Colonic mucosa (tissue), 4 donors: ENCODE results near the gene VAV2. TPM values are rescaled to one million over a fixed set of nuclear protein-coding genes. Genes with fewer than 3 reads are reported as not detected.
A peak's percentile ranks its signal among the peaks of the same experiment; 100 is the strongest.

Experiments
- DNase-seq: peaks from one replicate; pipeline ENCODE4 v3.0.0-alpha.2; 2020
- H3K27ac ChIP-seq: fragments of 200-600 bp; one replicate; pipeline ENCODE4 v1.8.0; 2021
- H3K27me3 ChIP-seq: fragments of 200-600 bp; one replicate; pipeline ENCODE4 v1.8.0; 2021
- H3K36me3 ChIP-seq: fragments of 200-600 bp; one replicate; pipeline ENCODE4 v1.8.0; 2021
- H3K4me1 ChIP-seq: fragments of 200-600 bp; one replicate; pipeline ENCODE4 v1.8.0; 2021; ENCODE audit warnings: mild to moderate bottlenecking
- H3K4me3 ChIP-seq: fragments of 200-600 bp; one replicate; pipeline ENCODE4 v1.8.0; 2021
- H3K9ac ChIP-seq, 2 donors: one replicate each; pipeline ENCODE4 v1.7.0; 2013; ENCODE audit warnings: control low read depth in 2 of 2, low read depth in 2 of 2, low read length in 2 of 2
- H3K9me3 ChIP-seq: fragments of 200-600 bp; one replicate; pipeline ENCODE4 v1.8.0; 2021
- intact Hi-C: fragments of 100-400 bp; cut with DNase I; formaldehyde crosslinking; loops from one replicate; pipeline ENCODE4 v1.14.1; 2022
- total RNA-seq, 2 donors: library from RNA; stranded (reverse); fragmentation: NEBNext Ultra II Directional in 1 of 2; extraction: Animal tissue kit (Norgen Biotek cat#: 25700) in 1 of 2; gene quantifications; one replicate each; pipeline ENCODE4 v1.2.1, GENCODE V29; 2021
- TF ChIP-seq, protein P1 (sequence below): fragments of 200-600 bp; IDR thresholded peaks from one replicate; pipeline ENCODE4 v1.8.0; 2022; ENCODE audit warnings: antibody characterized with exemption, mild to moderate bottlenecking
- donor health status: healthy.
- donor health status: DM: no; HTN: no; CAD: no.
- donor health status: DM: no; HTN: no; CAD: no.

Gene VAV2
- total RNA-seq, 2 donors from 2014 or later = 30.7 to 45.1 TPM

DNA sequence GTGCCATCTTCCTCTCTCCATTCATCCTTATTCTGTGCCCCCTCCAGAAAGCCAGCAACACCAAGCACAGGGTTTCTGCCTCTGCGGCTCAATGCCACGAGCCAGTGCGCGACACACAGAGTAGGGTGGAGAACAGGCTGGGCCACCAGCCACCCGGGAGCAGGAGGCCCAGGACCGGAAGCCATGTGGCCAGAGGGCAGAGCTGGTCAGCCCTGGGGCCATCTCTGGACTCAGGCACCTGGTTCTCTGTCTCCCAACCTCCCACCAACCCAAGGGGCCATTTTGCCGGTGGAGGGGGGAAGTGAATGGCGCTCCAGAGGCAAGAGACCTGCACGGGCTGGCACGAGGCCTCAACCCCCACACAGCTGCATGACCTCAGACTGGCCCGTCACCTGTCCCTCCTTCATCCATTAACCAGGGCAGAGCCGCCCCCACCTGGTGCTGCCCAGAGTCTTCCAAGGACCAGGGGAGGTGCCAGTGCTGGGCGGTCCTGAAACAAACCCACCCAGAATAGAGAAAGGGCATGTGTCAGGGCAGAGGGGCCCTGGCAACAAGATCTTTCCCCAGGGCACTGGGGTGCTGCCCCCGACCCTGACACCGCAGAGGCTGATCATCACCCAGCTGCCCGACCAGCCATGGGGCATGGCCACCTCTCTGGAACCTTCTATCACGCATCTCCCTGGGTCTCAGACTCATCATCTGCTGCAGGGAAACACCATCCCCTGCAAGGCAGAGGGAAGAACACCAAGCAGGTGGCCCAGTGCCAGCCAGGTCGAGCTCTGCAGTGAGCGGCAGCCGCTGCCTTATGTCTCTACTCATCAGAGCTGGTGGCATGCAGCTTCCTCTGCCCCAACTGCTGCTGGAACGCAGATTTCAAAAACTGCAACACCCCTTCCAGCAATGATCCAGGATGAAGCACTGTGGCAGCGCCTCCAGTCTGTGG lies 11.9 kb downstream of the VAV2 start:
- Histone ChIP-seq H3K27me3 (no peaks in the 10 kb centered on the region), H3K9me3 (no peaks in the 10 kb centered on the region), H3K36me3 (no peaks in the 10 kb centered on the region), H3K9ac (no peak overlapping the region), H3K27ac (no peak overlapping the region), H3K4me1 (no peaks in the 10 kb centered on the region), H3K4me3 (no peak overlapping the region)
- intact Hi-C loops = no loop called here
- TF ChIP-seq, protein P1, sequence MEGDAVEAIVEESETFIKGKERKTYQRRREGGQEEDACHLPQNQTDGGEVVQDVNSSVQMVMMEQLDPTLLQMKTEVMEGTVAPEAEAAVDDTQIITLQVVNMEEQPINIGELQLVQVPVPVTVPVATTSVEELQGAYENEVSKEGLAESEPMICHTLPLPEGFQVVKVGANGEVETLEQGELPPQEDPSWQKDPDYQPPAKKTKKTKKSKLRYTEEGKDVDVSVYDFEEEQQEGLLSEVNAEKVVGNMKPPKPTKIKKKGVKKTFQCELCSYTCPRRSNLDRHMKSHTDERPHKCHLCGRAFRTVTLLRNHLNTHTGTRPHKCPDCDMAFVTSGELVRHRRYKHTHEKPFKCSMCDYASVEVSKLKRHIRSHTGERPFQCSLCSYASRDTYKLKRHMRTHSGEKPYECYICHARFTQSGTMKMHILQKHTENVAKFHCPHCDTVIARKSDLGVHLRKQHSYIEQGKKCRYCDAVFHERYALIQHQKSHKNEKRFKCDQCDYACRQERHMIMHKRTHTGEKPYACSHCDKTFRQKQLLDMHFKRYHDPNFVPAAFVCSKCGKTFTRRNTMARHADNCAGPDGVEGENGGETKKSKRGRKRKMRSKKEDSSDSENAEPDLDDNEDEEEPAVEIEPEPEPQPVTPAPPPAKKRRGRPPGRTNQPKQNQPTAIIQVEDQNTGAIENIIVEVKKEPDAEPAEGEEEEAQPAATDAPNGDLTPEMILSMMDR = no peak
- DNase-seq = no peak

DNA sequence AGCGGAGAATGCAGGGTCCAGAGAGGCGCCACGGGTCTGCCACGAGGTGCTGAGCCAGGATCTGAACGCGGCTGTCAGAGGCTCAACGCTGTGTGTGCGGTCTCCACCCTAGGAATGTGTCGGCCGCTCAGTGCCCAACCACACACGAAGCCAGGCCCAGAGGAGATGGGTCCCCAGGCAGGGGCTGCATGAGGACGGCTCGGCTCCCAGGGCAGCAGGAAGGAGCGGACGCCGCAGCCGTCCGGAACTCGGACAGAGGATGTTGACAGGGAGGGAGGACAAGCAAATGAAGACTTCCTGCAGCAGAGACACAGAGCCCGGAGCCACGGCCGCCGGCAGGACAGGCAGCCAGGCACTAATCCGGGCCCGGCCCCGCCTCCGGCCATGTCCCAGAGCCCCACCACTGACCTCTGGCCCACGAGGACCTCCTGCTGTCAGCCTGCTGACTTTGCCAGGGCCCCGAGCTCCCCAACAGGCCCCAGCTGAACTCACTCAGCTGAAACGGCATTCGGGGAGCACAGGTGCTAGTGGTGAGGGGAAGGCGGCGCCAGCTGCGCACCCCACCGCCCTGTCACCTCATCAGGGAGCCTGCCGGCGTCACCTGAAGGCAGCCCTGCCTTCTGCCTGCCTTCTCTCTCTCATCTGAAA lies 12.7 kb downstream of the VAV2 start:
- H3K4me1 ChIP-seq = no peaks in the 10 kb centered on the region
- H3K9ac ChIP-seq = peak overlapping the region in 1 of 2 donors; percentile 35
- DNase-seq = no peak
- H3K4me3 ChIP-seq = no peak overlapping the region
- TF ChIP-seq, protein P1 = no peak
- intact Hi-C loops = no loop called here
- no peak overlapping the region for H3K27ac ChIP-seq
- H3K27me3 ChIP-seq = no peaks in the 10 kb centered on the region
- no peaks in the 10 kb centered on the region for H3K36me3 ChIP-seq
- H3K9me3 ChIP-seq = no peaks in the 10 kb centered on the region

DNA sequence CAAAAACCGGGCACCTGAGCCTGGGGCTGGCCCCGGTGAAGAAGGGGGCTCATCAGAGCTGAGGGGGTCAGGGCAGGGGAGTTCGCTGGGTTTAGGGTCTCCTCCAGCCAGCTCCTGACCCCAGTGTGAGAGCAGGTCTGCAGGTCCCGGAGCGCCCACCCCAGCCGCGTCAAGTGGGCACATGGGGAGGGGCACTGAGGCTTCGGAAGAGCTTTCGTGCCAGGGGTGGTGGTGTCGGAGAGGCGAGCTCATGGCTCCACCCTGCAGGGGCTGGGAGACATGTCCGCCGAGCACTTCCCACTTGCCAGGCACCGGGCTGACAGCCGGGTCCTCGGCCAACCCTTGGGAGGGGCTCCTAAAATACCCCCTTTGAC lies 13.2 kb downstream of the VAV2 start:
- no peaks in the 10 kb centered on the region for H3K9me3 ChIP-seq
- no peak overlapping the region for H3K4me3 ChIP-seq
- intact Hi-C loops = no loop called here
- H3K27me3 ChIP-seq = no peaks in the 10 kb centered on the region
- peak overlapping the region in 1 of 2 donors; percentile 35 for H3K9ac ChIP-seq
- TF ChIP-seq, protein P1 = no peak
- DNase-seq = no peak
- no peak overlapping the region for H3K27ac ChIP-seq
- peaks cover 4% of the 10 kb centered on the region for H3K4me1 ChIP-seq
- no peaks in the 10 kb centered on the region for H3K36me3 ChIP-seq

DNA sequence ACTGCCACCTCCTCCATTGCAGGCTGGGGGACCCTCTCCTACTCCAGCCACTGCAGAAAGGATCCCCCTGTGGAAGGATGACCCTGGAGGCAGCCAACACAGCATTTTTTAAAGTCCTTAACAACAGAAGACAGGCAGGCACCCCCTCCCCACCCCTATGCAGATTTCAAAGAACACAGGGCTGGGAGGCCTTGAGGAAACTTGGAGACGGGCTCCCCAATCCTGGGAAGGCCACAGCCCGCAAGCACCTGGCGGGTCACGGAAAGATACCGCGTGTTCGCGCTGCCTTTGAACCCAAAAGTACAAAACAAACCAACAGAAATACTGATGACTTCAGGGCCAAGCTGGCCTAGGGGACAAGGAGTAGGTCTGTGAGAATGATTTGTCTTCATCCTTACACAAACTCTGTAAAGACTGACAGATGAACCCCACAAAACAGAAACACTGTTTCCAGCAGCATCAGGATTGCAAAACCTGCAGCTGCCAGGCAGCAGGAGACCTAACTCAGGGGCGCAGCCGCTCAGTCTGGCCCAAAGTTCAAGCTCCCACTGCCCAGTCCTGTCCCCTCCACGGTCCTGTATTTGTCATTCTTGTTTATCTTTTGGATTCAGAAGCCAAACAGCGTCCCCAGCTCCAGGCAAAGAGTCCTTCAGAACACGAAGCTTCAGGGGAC lies 13.8 kb downstream of the VAV2 start:
- no peak overlapping the region for H3K27ac ChIP-seq
- DNase-seq = no peak
- H3K9me3 ChIP-seq = no peaks in the 10 kb centered on the region
- no peaks in the 10 kb centered on the region for H3K27me3 ChIP-seq
- TF ChIP-seq, protein P1 = no peak
- no peak overlapping the region for H3K4me3 ChIP-seq
- no peaks in the 10 kb centered on the region for H3K36me3 ChIP-seq
- peaks cover 8% of the 10 kb centered on the region for H3K4me1 ChIP-seq
- intact Hi-C loops = no loop called here
- H3K9ac ChIP-seq = peak overlapping the region in 1 of 2 donors; percentile 35

DNA sequence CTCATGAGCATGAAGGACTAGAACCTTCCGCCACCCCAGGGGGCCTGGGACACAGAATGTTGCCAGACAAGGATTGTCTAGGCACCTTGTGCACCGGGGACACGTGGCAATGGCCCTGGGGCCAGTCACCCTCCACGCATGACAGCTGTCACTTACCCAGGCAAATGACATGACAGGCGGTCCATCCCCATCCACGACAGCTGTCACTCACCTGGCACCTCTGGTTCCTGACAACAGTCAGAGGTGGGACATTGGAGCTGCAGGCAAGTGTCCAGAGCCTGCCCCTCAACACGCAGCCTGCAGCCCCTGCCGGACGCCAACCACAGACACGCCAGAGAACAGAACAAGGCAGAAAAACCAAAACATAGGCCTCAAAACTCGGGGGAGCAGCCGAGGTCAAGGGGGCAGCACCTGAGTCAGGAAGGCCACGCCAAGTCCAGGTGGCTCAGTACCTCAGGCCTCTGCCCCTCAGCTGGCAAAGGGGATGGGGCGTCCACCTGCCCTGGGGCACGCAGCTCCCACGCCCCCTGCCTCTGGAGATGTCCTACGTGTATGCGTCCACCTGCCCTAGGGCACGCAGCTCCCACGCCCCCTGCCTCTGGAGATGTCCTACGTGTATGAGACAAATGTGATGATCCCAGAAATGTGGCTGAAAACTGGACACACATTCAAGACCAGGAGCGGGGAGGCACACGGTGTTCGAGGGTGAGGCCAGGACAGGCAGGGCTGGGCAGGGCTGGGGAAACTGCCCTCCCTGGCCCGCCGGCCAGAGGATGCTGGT lies 14.5 kb downstream of the VAV2 start:
- Histone ChIP-seq H3K4me3 (no peak overlapping the region), H3K27me3 (no peaks in the 10 kb centered on the region), H3K9me3 (no peaks in the 10 kb centered on the region), H3K27ac (no peak overlapping the region), H3K4me1 (peaks cover 9% of the 10 kb centered on the region), H3K9ac (no peak overlapping the region), H3K36me3 (no peaks in the 10 kb centered on the region)
- intact Hi-C loops = no loop called here
- DNase-seq = no peak
- TF ChIP-seq, protein P1 = no peak
